ENCODE results near the gene PPP5C. TPM values are rescaled to one million over a fixed set of nuclear protein-coding genes. Genes with fewer than 3 reads are reported as not detected.
"Not testable (repeated sequence)": the region's sequence is repeated elsewhere in the genome, so short reads cannot be mapped to it uniquely, and the experiment has no call there.

The PPP5C gene, protein sequence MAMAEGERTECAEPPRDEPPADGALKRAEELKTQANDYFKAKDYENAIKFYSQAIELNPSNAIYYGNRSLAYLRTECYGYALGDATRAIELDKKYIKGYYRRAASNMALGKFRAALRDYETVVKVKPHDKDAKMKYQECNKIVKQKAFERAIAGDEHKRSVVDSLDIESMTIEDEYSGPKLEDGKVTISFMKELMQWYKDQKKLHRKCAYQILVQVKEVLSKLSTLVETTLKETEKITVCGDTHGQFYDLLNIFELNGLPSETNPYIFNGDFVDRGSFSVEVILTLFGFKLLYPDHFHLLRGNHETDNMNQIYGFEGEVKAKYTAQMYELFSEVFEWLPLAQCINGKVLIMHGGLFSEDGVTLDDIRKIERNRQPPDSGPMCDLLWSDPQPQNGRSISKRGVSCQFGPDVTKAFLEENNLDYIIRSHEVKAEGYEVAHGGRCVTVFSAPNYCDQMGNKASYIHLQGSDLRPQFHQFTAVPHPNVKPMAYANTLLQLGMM
- total RNA-seq (2014; rRNA removed; shearing (Covaris generic)): 125 and 155 TPM in 2 replicates

DNA sequence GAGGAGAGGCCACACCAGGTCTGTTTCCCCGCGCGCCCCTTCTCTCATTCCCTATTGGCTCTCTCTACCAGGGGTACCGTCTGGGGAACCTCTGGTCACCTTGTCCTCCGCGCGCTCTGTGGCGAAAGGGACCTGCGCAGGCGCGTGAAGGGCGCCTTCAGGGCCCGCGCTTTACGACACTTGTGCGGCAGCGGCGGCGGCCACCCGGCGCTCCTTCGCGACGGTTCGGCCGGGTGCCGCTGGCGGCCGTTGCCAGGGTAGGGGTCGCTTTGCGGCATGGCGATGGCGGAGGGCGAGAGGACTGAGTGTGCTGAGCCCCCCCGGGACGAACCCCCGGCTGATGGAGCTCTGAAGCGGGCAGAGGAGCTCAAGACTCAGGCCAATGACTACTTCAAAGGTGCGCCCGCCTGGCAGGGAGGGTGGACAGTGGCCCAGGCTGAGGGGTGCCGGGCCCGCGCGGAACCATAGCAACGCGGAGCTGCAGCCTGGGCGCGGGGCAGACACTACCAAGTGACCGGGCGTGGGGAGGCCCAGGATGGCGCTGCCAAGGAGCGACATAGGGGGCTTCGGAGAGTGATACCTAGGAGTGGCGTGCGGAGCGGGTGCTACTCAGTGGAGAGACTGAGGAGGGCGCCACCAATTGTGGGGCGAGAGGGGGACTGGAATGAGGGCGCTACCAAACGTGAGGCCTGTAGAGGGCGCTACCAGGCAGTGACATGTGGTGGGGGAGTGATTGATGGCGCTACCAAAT lies at the start of gene PPP5C:
PPP5C (plus strand) TSS at position 267 of the 751 bp plus-strand sequence; CDS start at position 277, 10 bp downstream.
- DNase-seq (ENCODE audit: low spot score): peak; percentile 85
- in situ Hi-C loops (cut with HindIII; ENCODE audit: low sequenced_read_pairs): no loop called here

- DNase-seq (ENCODE audit: low spot score): peak; percentile 37
- in situ Hi-C loops (cut with HindIII; ENCODE audit: low sequenced_read_pairs): no loop called here
These were observed 49.0 kb upstream of the PPP5C start for GRCh38 chr19:46297700-46298478.

- no peak for DNase-seq (ENCODE audit: low spot score)
- in situ Hi-C loops (cut with HindIII; ENCODE audit: low sequenced_read_pairs): no loop called here
These were observed 48.3 kb upstream of the PPP5C start for GRCh38 chr19:46298479-46299003.

GRCh38 chr19:46299004-46299509 lies 47.8 kb upstream of the PPP5C start:
- peak; percentile 22 for DNase-seq (ENCODE audit: low spot score)
- in situ Hi-C loops (cut with HindIII; ENCODE audit: low sequenced_read_pairs): no loop called here

GRCh38 chr19:46299695-46300094 lies 47.2 kb upstream of the PPP5C start:
- in situ Hi-C loops (cut with HindIII; ENCODE audit: low sequenced_read_pairs): no loop called here
- DNase-seq (ENCODE audit: low spot score): no peak

GRCh38 chr19:46303322-46303690 lies 43.6 kb upstream of the PPP5C start:
- no peak for DNase-seq (ENCODE audit: low spot score)

DNA sequence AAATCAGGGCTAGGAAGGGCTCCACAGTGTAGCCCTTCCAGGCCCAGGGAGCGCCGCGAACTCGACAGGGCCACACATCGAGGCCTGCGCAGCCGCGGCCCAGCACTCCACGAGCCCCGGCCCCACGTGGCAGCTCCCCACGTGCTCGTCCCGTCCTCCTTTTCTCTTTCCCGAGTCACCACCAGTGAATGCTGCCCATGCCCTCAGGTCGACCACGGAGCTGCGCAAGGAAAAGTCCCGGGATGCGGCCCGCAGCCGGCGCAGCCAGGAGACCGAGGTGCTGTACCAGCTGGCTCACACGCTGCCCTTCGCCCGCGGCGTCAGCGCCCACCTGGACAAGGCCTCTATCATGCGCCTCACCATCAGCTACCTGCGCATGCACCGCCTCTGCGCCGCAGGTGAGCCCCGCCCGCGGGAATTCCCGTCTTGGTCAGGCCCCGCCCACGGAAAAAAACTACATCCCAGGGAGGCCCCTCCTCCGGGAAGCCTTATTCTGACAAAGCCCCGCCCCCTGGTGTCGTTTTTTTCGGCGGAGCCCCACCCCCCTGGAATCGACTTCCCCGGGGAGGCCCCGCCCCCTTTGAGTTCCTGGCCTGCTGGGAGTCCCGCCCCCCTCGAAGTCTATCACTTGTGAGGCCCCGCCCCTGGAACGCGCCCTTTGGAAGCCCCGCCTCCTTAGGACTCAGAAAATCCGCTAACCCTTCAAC lies 43.0 kb upstream of the PPP5C start:
- DNase-seq (ENCODE audit: low spot score): no peak
- in situ Hi-C loops (cut with HindIII; ENCODE audit: low sequenced_read_pairs): no loop called here

More at GRCh38 chr19:46303322-46303690, 43.6 kb upstream of the PPP5C start:
- in situ Hi-C loops (cut with HindIII; ENCODE audit: low sequenced_read_pairs): no loop called here

DNA sequence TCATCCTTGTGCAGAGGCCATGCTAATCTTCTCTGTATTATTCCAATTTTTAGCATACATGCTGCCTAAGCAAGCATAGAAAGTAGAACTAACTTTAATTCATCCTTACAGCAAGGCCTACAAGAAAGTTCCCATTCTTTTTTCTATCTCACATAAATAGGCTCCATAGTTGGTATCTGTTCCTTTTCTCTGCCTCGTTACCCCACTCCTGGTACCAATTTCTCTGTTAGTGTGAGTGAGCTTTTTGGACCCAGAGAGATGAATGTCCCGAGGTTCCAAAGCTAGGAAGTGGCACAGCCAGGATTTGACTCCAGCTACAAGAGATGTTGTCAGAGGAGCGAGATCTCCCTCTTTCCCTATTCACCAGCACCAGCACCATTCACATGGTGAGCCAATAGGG lies 40.4 kb upstream of the PPP5C start:
- in situ Hi-C loops (cut with HindIII; ENCODE audit: low sequenced_read_pairs): no loop called here
- no peak for DNase-seq (ENCODE audit: low spot score)

- DNase-seq (ENCODE audit: low spot score): no peak
These were observed 38.4 kb upstream of the PPP5C start for GRCh38 chr19:46308510-46308909.

GRCh38 chr19:46309056-46309455 lies 37.8 kb upstream of the PPP5C start:
- in situ Hi-C loops (cut with HindIII; ENCODE audit: low sequenced_read_pairs): no loop called here
- DNase-seq (ENCODE audit: low spot score): no peak

More at GRCh38 chr19:46308510-46308909, 38.4 kb upstream of the PPP5C start:
- in situ Hi-C loops (cut with HindIII; ENCODE audit: low sequenced_read_pairs): no loop called here

GRCh38 chr19:46311444-46311843 lies 35.4 kb upstream of the PPP5C start:
- in situ Hi-C loops (cut with HindIII; ENCODE audit: low sequenced_read_pairs): no loop called here
- DNase-seq (ENCODE audit: low spot score): no peak

GRCh38 chr19:46313540-46314469 lies 33.1 kb upstream of the PPP5C start:
- in situ Hi-C loops (cut with HindIII; ENCODE audit: low sequenced_read_pairs); DNase-seq (ENCODE audit: low spot score): not testable (repeated sequence)

GRCh38 chr19:46317339-46317738 lies 29.5 kb upstream of the PPP5C start:
- DNase-seq (ENCODE audit: low spot score): no peak
- in situ Hi-C loops (cut with HindIII; ENCODE audit: low sequenced_read_pairs): no loop called here

GRCh38 chr19:46319613-46320012 lies 27.3 kb upstream of the PPP5C start:
- in situ Hi-C loops (cut with HindIII; ENCODE audit: low sequenced_read_pairs): no loop called here

GRCh38 chr19:46320559-46320958 lies 26.3 kb upstream of the PPP5C start:
- in situ Hi-C loops (cut with HindIII; ENCODE audit: low sequenced_read_pairs): no loop called here
- no peak for DNase-seq (ENCODE audit: low spot score)

More at GRCh38 chr19:46319613-46320012, 27.3 kb upstream of the PPP5C start:
- DNase-seq (ENCODE audit: low spot score): no peak

- no peak for DNase-seq (ENCODE audit: low spot score)
- in situ Hi-C loops (cut with HindIII; ENCODE audit: low sequenced_read_pairs): no loop called here
These were observed 25.2 kb upstream of the PPP5C start for GRCh38 chr19:46321653-46322052.

GRCh38 chr19:46323227-46323626 lies 23.7 kb upstream of the PPP5C start:
- DNase-seq (ENCODE audit: low spot score); in situ Hi-C loops (cut with HindIII; ENCODE audit: low sequenced_read_pairs): not testable (repeated sequence)

All from G401 (cell line).